DOHH2 (cell line): ENCODE results near the gene TBC1D25.
A peak's percentile ranks its signal among the peaks of the same experiment; 100 is the strongest.

Experiments used
- CTCF ChIP-seq: fragments of 200-600 bp; sonication (generic); IDR thresholded peaks from one replicate; pipeline ENCODE4 v1.5.1; 2014; ENCODE audit warnings: antibody characterized with exemption, mild to moderate bottlenecking, low read depth, low read length; ENCODE audit not compliant: poor library complexity, severe bottlenecking
- EZH2phosphoT487 ChIP-seq: fragments of 200-600 bp; sonication (generic); IDR thresholded peaks from 2 replicates; pipeline ENCODE4 v1.6.1; 2017; ENCODE audit warnings: borderline replicate concordance, mild to moderate bottlenecking, antibody characterized with exemption, low read length, moderate library complexity, mixed read lengths

- peak; percentile 34 for TF ChIP-seq CTCF
- TF ChIP-seq EZH2phosphoT487, result no peak
Observed at GRCh38 chrX:48606091-48606490, 66.6 kb downstream of the TBC1D25 start.
